IMR-90 (cell line): ENCODE measurements around the gene SMC5. TPM values are rescaled to one million over a fixed set of nuclear protein-coding genes. Genes with fewer than 3 reads are reported as not detected.
A peak's percentile ranks its signal among the peaks of the same experiment; 100 is the strongest.

Source experiments
- ATAC-seq: fragments of 200-7000 bp; cut with Tn5 transposase; 2 replicates; pipeline ENCODE4 v1.9.1; 2020; ENCODE audit warnings: low read depth, mild to moderate bottlenecking, moderate library complexity
- BruUV-seq: library from RNA; stranded (reverse); fragments of 400-500 nt; replicated peaks from 2 replicates; lab custom pipeline; 2021; lab: Mats Ljungman, UMichigan
- CTCF ChIA-PET: fragments of 300-600 bp; formaldehyde crosslinking; extraction: SDS; loops from one replicate; lab custom pipeline; 2021; ENCODE audit warnings: antibody characterized with exemption; lab: Yijun Ruan, JAX
- POLR2A ChIA-PET: fragments of 300-600 bp; sonication (Branson Sonifier 250); formaldehyde crosslinking; loops from one replicate; lab custom pipeline; 2022; ENCODE audit warnings: antibody characterized with exemption; ENCODE audit not compliant: unreplicated experiment; lab: Charles Lee
- DNase-seq: peaks from one replicate; pipeline ENCODE4 v3.0.0; 2013
- H2AFZ ChIP-seq: replicated peaks from 2 replicates; pipeline ENCODE3; 2013; ENCODE audit warnings: low read length, mild to moderate bottlenecking; ENCODE audit not compliant: poor library complexity
- H2AK5ac ChIP-seq: 2 replicates; pipeline ENCODE4 v1.6.1; 2013; ENCODE audit warnings: low read depth, low read length, inconsistent platforms
- H2AK9ac ChIP-seq: replicated peaks from 2 replicates; pipeline ENCODE3; 2013; ENCODE audit warnings: mild to moderate bottlenecking, low read depth, low read length, moderate library complexity; ENCODE audit not compliant: poor library complexity
- H2BK120ac ChIP-seq: 2 replicates; pipeline ENCODE4 v1.6.1; 2013; ENCODE audit warnings: low read depth, low read length, inconsistent platforms
- H2BK15ac ChIP-seq: 3 replicates; pipeline ENCODE4 v1.6.1; 2013; ENCODE audit warnings: low read depth, low read length, inconsistent platforms
- H2BK20ac ChIP-seq: 2 replicates; pipeline ENCODE4 v1.6.1; 2013; ENCODE audit warnings: low read depth, mild to moderate bottlenecking, inconsistent platforms, low read length, moderate library complexity
- H2BK5ac ChIP-seq: 2 replicates; pipeline ENCODE4 v1.6.1; 2013; ENCODE audit warnings: mild to moderate bottlenecking, low read depth, low read length, inconsistent platforms; ENCODE audit not compliant: poor library complexity, severe bottlenecking
- H3K14ac ChIP-seq: replicated peaks from 2 replicates; pipeline ENCODE4 v1.6.1; 2013; ENCODE audit warnings: low read depth, low read length, inconsistent platforms
- H3K18ac ChIP-seq: 2 replicates; pipeline ENCODE4 v1.6.1; 2013; ENCODE audit warnings: low read depth, low read length, control low read depth
- H3K23ac ChIP-seq: 2 replicates; pipeline ENCODE4 v1.6.1; 2013; ENCODE audit warnings: low read depth, low read length, inconsistent platforms
- H3K27ac ChIP-seq: 2 replicates; pipeline ENCODE4 v1.5.1; 2013; ENCODE audit warnings: mild to moderate bottlenecking, control low read depth, low read length; ENCODE audit not compliant: insufficient read depth
- H3K27me3 ChIP-seq: 2 replicates; pipeline ENCODE4 v1.6.1; 2013; ENCODE audit warnings: low read length; ENCODE audit not compliant: control insufficient read depth, insufficient read depth
- H3K36me3 ChIP-seq: 2 replicates; pipeline ENCODE4 v1.6.1; 2013; ENCODE audit warnings: low read length, mixed read lengths; ENCODE audit not compliant: control insufficient read depth, insufficient read depth
- H3K4ac ChIP-seq: 2 replicates; pipeline ENCODE4 v1.6.1; 2013; ENCODE audit warnings: low read depth, low read length, inconsistent platforms
- H3K4me1 ChIP-seq: 2 replicates; pipeline ENCODE4 v1.6.1; 2013; ENCODE audit warnings: low read length, mixed read lengths; ENCODE audit not compliant: control insufficient read depth, insufficient read depth
- H3K4me2 ChIP-seq: 2 replicates; pipeline ENCODE4 v1.6.1; 2013; ENCODE audit warnings: low read depth, mild to moderate bottlenecking, control low read depth, low read length, moderate library complexity
- H3K4me3 ChIP-seq: 2 replicates; pipeline ENCODE4 v1.5.1; 2013; ENCODE audit warnings: low read depth, mild to moderate bottlenecking, control low read depth, low read length, moderate library complexity; ENCODE audit not compliant: insufficient read depth
- H3K56ac ChIP-seq: 2 replicates; pipeline ENCODE4 v1.6.1; 2013; ENCODE audit warnings: low read length, inconsistent platforms; ENCODE audit not compliant: insufficient read depth; ENCODE audit errors: extremely low read depth
- H3K79me1 ChIP-seq, 2 experiments: 2 replicates each; pipeline ENCODE4 v1.6.1; 2013; ENCODE audit warnings: low read length in 2 of 2, inconsistent platforms in 1 of 2, low read depth in 1 of 2
- H3K9ac ChIP-seq: 2 replicates; pipeline ENCODE4 v1.6.1; 2013; ENCODE audit warnings: low read depth, low read length, control low read depth
- H3K9me1 ChIP-seq: 2 replicates; pipeline ENCODE4 v1.6.1; 2013; ENCODE audit warnings: low read length, inconsistent platforms; ENCODE audit not compliant: insufficient read depth
- H3K9me3 ChIP-seq: 2 replicates; pipeline ENCODE4 v1.6.1; 2013; ENCODE audit warnings: low read length; ENCODE audit not compliant: control insufficient read depth, insufficient read depth
- H4K20me1 ChIP-seq: 2 replicates; pipeline ENCODE4 v1.6.1; 2013; ENCODE audit warnings: low read length, inconsistent platforms; ENCODE audit not compliant: insufficient read depth
- H4K5ac ChIP-seq: 2 replicates; pipeline ENCODE4 v1.6.1; 2013; ENCODE audit warnings: mild to moderate bottlenecking, low read depth, low read length, control low read depth
- H4K8ac ChIP-seq, 2 experiments: 2 replicates each; pipeline ENCODE4 v1.6.1; 2013; ENCODE audit warnings: low read depth in 2 of 2, low read length in 2 of 2, control low read depth in 1 of 2, inconsistent platforms in 1 of 2
- H4K91ac ChIP-seq: 2 replicates; pipeline ENCODE4 v1.6.1; 2013; ENCODE audit warnings: low read depth, low read length, inconsistent platforms; ENCODE audit not compliant: insufficient read depth
- FOS ChIP-seq: fragments of 150-350 bp; IDR thresholded peaks from 2 replicates; pipeline ENCODE4 v1.6.1; 2016; ENCODE audit warnings: low read depth, low read length
- MAFK ChIP-seq: IDR thresholded peaks from 2 replicates; pipeline ENCODE4 v1.6.1; 2012; ENCODE audit warnings: low read depth, low read length, improper control_type of control experiment
- MXI1 ChIP-seq: IDR thresholded peaks from 2 replicates; pipeline ENCODE4 v1.6.1; 2012; ENCODE audit warnings: low read depth, mild to moderate bottlenecking, low read length, moderate library complexity, borderline replicate concordance
- NFE2L2 ChIP-seq: fragments of 150-350 bp; IDR thresholded peaks from 2 replicates; pipeline ENCODE4 v1.6.1; 2016; ENCODE audit warnings: low read depth, mild to moderate bottlenecking, low read length
- POLR2A ChIP-seq: IDR thresholded peaks from 2 replicates; pipeline ENCODE4 v1.6.1; 2012; ENCODE audit warnings: mild to moderate bottlenecking, low read depth, low read length
- RAD21 ChIP-seq: IDR thresholded peaks from 2 replicates; pipeline ENCODE4 v1.6.1; 2012; ENCODE audit warnings: low read length, improper control_type of control experiment
- SMC3 ChIP-seq: fragments of 150-350 bp; IDR thresholded peaks from 2 replicates; pipeline ENCODE4 v1.6.1; 2016; ENCODE audit warnings: low read depth, mild to moderate bottlenecking, antibody characterized with exemption, low read length, moderate library complexity
- WGBS, 2 experiments: methylation state at CpG; one replicate each; pipeline versions ENCODE4 v1.1.5 to v1.1.7; 2013; ENCODE audit warnings: missing lambda C conversion rate in 2 of 2; ENCODE audit not compliant: insufficient read length in 1 of 2; ENCODE audit errors: extremely low coverage in 2 of 2; 5-methylcytosine and 5-hydroxymethylcytosine counted together
- dilution Hi-C: fragments of 300-500 bp; cut with HindIII; formaldehyde crosslinking; loops from one replicate; pipeline ENCODE4 v1.14.3; 2018; ENCODE audit warnings: low sequenced_read_pairs; ENCODE audit not compliant: unreplicated experiment
- in situ Hi-C: fragments of 300-500 bp; cut with MboI; formaldehyde crosslinking; loops from 3 replicates; pipeline ENCODE4 v1.14.3; 2019; ENCODE audit warnings: low sequenced_read_pairs, inconsistent platforms, mixed read lengths
- intact Hi-C: fragments of 100-400 bp; cut with micrococcal nuclease; formaldehyde crosslinking; loops from 2 replicates; pipeline ENCODE4 v1.10.0; 2022
- polyA plus RNA-seq, 3 experiments: library from polyadenylated mRNA; depleted of rRNA; stranded (reverse); fragments of >200 nt; gene quantifications; 2 replicates each; pipeline ENCODE4 v1.2.3, GENCODE V29; 2012; ENCODE audit warnings: low replicate concordance in 1 of 3
- total RNA-seq: library from RNA; depleted of rRNA; stranded (reverse); fragments of >200 nt; gene quantifications from 2 replicates; pipeline ENCODE4 v1.2.3, GENCODE V29; 2012
- TF ChIP-seq, protein P1 (sequence below): fragments of 150-350 bp; IDR thresholded peaks from 2 replicates; pipeline ENCODE4 v1.6.1; 2016; ENCODE audit warnings: low read depth, mild to moderate bottlenecking, low read length, moderate library complexity, borderline replicate concordance
- TF ChIP-seq, protein P2 (sequence below): fragments of 150-350 bp; IDR thresholded peaks from 2 replicates; pipeline ENCODE4 v1.6.1; 2017; ENCODE audit warnings: mild to moderate bottlenecking, antibody characterized with exemption, low read length, low read depth

Gene SMC5
- total and polyA plus RNA-seq, 2 of the 4 experiments (the other 2 are of a cell fraction) = 12.0 to 13.3 TPM

DNA sequence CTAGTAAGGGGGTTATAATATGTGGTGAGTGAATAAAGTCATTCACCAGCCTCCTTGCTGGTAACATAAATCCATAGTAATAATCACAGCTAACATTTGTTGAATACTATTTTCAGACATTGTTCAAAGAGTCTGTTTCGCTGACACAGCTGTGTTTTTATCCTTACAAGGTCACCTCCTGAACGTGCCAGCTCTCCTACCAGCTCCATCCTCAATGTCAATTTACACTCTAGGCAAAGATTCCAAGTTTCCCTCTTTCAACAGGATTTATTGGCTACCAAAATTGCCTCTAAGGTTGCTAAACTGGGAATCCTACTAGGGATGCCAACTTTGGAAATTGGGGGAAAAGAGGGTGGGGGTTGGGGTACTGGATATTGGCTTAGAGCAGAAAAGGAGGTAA is 30.7 kb upstream of the SMC5 start:
- no peaks in the 10 kb centered on the region for H4K20me1 ChIP-seq
- peak overlapping the region; percentile 26; the same call in 1 of the 2 replicates for H4K5ac ChIP-seq
- H3K18ac ChIP-seq = no peak overlapping the region
- no peak overlapping the region for H3K14ac ChIP-seq
- no peaks in the 10 kb centered on the region for H3K9me1 ChIP-seq
- dilution Hi-C loops (no loop called here), intact Hi-C loops (loop anchor here (5.0 to 10.0 kb wide), 4 partner anchors 343 to 806 kb away; partner anchors contain the start of gene APBA1), in situ Hi-C loops (loop anchor here (10.0 to 25.0 kb wide), 4 partner anchors 113 to 803 kb away; partner anchors contain the start of gene APBA1)
- H2BK20ac ChIP-seq = no peak overlapping the region
- H4K8ac ChIP-seq = no peak overlapping the region
- DNase-seq (no peak), ATAC-seq (no peak)
- ChIA-PET CTCF (no interaction called here), POLR2A (no interaction called here)
- H3K4me2 ChIP-seq = no peak overlapping the region
- TF ChIP-seq POLR2A = no peak
- TF ChIP-seq, protein P1, sequence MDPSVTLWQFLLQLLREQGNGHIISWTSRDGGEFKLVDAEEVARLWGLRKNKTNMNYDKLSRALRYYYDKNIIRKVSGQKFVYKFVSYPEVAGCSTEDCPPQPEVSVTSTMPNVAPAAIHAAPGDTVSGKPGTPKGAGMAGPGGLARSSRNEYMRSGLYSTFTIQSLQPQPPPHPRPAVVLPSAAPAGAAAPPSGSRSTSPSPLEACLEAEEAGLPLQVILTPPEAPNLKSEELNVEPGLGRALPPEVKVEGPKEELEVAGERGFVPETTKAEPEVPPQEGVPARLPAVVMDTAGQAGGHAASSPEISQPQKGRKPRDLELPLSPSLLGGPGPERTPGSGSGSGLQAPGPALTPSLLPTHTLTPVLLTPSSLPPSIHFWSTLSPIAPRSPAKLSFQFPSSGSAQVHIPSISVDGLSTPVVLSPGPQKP = no peak
- no peak for TF ChIP-seq SMC3
- TF ChIP-seq, protein P2, sequence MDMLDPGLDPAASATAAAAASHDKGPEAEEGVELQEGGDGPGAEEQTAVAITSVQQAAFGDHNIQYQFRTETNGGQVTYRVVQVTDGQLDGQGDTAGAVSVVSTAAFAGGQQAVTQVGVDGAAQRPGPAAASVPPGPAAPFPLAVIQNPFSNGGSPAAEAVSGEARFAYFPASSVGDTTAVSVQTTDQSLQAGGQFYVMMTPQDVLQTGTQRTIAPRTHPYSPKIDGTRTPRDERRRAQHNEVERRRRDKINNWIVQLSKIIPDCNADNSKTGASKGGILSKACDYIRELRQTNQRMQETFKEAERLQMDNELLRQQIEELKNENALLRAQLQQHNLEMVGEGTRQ = no peak
- TF ChIP-seq MAFK = peak; percentile 21; the same call in 1 of the 2 replicates
- TF ChIP-seq FOS = no peak
- no peak for TF ChIP-seq MXI1
- no peak for TF ChIP-seq NFE2L2
- no peak for TF ChIP-seq RAD21
- H4K91ac ChIP-seq = no peak overlapping the region
- no peak overlapping the region for H3K9ac ChIP-seq
- H3K4ac ChIP-seq = no peak overlapping the region
- no CpG with 5 or more reads among the region's 2 CpGs for WGBS, 2 experiments
- no peak overlapping the region for H3K27ac ChIP-seq
- peaks cover 0 to 3% of the 10 kb centered on the region in 2 experiments; a peak in 1 of 4 replicates for H3K79me1 ChIP-seq
- H3K9me3 ChIP-seq = no peaks in the 10 kb centered on the region
- no peak overlapping the region for H3K4me3 ChIP-seq
- no peak overlapping the region for H2AK9ac ChIP-seq
- no peak overlapping the region for H2BK15ac ChIP-seq
- H2AFZ ChIP-seq = no peak overlapping the region
- no TSS peak for BruUV-seq
- no peak overlapping the region for H2BK5ac ChIP-seq
- H2BK120ac ChIP-seq = no peak overlapping the region
- H3K36me3 ChIP-seq = no peaks in the 10 kb centered on the region
- no peak overlapping the region for H3K56ac ChIP-seq
- H3K4me1 ChIP-seq = peaks cover 7% of the 10 kb centered on the region
- no peak overlapping the region for H3K23ac ChIP-seq
- H2AK5ac ChIP-seq = no peak overlapping the region
- H3K27me3 ChIP-seq = no peaks in the 10 kb centered on the region
